NCI-H446 treated with DMSO at 0.1 percent for 48 hours (cell line): ENCODE results near the gene NUDT17.
"Not testable (repeated sequence)": the region's sequence is repeated elsewhere in the genome, so short reads cannot be mapped to it uniquely, and the experiment has no call there.

Source experiments
- DNase-seq: peaks from one replicate; lab custom pipeline; 2025; lab: John Stamatoyannopoulos, UW

Gene NUDT17, protein sequence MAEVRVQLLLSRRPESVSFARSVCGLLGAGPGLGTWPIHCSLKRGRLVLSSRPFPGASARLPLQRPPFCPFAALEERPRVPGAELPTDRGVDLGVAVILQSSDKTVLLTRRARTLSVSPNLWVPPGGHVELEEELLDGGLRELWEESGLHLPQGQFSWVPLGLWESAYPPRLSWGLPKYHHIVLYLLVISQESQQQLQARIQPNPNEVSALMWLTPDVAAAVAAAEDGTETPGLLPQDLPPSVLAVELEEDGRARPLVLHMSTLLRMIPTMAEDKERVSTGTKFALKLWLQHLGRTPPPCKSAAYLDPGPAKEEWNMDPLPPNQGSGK

DNA sequence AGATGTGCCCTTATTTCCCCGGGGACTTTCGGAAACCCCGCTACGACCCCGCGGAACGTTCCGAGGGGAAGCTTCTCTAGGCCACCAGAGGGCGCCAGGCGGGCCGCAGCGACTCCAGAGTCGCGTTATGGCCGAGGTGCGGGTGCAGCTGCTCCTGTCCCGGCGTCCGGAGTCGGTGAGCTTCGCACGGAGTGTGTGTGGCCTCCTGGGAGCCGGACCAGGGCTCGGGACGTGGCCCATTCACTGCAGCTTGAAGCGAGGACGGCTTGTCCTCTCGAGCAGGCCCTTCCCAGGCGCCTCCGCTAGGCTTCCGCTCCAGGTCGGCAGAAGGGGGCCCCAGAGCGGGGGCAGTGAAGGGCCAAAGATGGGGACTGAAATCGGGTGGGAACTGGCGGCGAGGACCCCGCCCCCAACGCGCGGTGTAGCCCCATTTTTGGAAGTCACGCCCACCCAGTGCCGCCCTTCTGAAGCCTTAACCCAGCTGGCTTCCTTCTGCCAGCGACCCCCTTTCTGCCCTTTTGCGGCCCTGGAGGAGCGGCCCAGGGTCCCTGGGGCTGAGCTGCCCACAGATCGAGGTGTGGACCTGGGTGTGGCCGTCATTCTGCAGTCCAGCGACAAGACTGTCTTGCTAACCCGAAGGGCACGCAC is at the start of gene NUDT17:
Gene NUDT17 (plus strand): TSS at position 117 of the 648 bp plus-strand sequence. CDS start 11 bp downstream, at position 128.
- peak; percentile 46 for DNase-seq

DNA sequence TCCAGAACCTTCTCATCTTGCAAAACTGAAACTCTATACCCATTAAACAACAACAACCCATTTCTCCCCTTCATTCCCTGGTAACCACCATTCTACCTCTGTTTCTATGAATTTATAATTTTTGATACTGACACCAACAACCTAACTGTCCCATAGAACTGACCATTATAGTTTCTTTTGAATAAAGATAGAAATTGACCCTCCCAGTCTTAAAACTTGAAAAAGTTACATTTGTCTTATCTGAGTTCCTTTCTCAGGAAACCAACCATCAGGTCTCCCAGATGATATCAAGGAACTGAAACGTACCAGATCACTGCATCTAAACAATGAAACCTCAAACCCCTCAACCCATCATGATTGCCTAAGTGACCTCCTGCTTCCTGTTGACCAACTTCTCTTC is 48.7 kb upstream of the NUDT17 start:
- DNase-seq: no peak

DNA sequence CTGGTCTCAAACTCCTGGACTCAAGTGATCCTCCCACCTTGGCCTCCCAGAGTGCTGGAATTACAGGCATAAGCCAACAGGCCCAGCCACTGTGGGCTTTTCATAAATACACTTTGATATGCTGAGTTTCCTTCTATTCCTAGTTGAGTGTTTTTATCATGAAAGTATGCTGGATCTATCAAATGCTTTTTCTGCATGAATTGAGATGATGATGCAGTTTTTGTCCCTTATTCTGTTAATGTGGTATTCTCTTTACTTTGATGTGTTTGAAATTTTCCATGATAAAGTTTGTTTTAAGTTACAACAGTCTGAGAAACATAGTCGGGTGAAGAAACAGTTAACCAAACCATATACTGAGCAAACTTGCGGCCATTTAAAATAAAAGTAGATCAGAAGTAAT is 45.6 kb upstream of the NUDT17 start:
- DNase-seq: no peak

DNA sequence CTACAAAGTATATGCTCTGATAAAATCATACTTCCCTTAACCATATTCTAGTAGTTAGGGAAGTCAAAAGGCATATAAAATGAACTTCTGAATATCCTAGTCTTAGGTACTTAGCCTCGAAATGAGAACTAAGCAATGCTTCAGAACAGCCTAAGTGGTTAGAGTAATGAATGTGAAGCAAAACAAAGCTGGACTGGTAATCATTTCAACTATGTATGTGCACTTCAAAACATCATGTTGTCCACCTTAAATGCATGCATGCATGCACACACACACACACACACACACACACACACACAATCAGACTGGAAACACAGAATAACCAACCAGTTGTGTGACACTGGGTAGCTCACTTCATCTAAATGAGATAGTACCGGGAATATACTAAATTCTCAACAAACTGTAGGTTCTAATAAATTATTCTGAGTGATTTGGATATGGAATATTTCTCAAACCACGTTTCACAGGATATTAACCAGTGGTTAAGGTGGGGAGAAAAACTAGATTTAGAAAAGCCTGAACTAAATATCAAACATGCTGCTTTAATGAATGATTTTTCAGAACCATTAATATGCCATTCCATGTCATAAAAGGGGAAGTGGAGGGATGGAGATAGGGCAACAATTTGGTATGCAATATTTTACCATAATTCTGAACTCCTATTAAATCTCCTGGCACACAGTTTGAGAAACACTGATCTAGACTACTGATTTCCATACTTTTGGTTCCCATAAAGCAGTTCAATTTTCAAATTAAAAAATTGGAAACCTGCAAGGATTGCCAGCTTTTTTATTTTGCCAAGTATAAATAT is 41.0 kb upstream of the NUDT17 start:
- no peak for DNase-seq

DNA sequence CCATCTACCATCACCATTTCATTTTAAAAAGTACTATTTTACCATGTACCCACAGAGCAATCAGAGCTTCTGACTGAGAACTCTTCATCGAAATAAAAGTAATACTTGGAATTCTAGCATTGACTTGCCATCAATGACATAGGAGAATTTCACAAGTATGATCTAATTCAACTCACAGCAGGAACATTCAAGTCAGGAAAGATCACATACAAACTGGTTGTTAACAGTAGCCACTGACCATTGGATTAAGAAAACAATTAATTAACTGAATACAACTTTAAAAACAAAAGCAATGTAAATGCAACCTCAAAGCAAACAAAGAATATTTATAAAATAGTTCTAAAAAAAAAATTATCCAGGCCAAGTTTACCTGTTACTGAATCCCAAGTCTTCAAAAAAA is 40.4 kb upstream of the NUDT17 start:
- no peak for DNase-seq

DNA sequence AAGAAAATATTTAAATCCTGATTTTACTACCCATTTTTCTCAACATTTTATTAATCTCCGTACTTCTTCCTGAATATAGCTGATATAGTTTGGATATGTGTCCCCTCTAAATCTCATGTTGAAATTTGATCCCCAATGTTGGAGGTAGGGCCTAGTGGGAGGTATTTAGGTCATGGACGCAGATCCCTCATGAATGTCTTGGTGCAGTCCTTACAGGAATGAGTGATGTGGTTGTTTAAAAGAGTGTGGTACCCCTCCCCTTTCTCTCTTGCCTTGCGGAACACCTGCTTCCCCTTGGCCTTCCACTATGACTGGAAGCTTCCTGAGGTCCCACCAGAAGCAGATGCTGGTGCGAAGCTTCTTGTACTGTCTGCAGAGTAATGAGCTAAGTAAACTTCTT is 39.0 kb upstream of the NUDT17 start:
- no peak for DNase-seq

DNA sequence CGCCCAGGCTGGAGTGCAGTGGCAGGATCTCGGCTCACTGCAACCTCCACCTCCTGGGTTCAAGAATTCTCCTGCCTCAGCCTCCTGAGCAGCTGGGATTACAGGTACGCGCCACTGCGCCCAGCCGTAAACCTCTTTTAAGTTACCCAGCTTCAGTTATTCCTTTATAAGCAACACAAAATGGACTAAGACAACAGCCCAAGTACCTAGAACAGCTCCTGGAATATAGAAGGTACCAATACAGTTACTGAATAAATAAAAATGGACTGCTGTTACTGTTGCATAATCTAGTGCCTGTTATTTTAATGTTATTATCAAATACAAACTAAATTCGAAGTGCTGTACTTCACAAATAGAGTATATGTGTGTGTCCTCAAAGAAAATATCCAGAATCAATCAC is 38.6 kb upstream of the NUDT17 start:
- no peak for DNase-seq

DNA sequence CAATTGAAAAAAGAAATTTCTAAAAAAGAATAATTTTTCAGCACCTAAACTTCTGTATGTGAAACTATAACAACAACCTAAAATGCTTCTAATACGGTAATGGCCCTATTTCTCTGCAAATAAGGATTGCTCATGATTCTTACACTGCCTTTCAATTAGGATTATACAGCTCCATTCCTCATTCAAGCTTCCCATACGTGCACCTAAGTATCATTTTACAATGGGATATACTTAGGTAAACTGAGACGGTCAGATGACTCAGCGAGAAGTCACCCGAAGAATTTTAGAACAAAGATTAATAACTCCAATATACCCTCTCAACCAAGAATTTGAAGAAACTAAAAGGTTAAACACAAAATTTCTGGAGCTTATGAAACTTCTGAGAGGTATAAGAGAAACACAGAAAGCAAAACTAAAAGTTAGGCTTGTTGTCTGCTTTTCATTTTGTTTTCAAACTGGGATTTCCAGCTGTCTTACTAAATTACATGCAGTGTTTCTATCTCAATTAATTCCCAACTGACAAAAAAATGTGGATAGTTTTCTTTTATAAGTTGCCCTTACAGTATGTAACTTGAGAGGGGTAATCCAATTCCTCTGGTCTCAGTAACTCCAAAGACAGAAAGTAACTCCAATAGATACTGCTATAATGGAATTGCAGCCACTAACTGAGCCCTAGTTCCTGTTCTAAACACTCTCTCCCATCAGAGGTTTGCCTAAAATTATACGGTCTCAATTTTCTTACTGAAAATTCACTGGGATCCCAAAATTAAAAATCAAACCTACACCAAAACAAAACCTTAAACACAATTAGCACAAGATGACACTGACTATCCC is 32.2 kb upstream of the NUDT17 start:
- not testable (repeated sequence) for DNase-seq

DNA sequence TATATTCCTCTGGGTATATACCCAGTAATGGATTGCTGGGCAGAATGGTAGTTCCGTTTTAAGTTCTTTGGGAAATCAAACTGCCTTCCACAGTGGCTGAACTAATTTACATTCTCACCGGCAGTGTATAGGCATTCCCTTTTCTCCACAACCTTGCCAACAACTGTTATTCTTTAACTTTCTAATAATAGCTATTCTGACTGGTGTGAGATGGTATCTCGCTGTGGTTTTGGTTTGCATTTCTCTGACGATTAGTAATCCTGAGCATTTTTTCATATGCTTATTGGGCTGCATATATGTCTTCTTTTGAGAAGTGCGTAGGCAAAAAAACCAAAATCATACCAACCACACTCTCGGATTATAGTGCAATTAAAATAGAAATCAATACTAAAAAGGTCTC is 27.3 kb upstream of the NUDT17 start:
- DNase-seq: not testable (repeated sequence)

DNA sequence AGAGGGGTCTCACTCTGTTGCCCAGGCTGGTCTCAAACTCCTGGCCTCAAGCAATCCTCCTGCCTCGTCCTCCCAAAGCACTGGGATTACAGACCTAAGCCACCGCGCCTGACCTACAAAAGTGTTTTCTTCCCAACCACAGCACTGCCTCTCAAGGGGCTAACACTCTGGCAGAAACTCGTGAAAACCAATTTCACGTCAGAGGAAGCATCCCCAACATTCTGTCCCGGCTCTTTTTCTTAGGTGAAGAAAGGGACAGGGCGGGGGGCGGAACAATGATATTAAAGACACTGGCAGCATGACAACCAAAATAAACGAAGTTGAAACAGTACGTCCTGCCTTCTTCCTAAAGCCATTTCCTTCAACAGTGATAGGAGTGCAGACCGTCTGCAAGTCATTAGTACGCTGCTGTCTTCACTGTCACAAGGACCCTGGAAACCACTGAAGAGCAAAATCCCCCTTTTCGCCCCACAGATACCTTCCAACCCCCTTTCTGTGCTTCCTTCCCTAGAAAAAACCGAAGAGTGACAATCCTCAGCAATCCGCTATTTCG is 22.6 kb upstream of the NUDT17 start:
- DNase-seq: not testable (repeated sequence)

DNA sequence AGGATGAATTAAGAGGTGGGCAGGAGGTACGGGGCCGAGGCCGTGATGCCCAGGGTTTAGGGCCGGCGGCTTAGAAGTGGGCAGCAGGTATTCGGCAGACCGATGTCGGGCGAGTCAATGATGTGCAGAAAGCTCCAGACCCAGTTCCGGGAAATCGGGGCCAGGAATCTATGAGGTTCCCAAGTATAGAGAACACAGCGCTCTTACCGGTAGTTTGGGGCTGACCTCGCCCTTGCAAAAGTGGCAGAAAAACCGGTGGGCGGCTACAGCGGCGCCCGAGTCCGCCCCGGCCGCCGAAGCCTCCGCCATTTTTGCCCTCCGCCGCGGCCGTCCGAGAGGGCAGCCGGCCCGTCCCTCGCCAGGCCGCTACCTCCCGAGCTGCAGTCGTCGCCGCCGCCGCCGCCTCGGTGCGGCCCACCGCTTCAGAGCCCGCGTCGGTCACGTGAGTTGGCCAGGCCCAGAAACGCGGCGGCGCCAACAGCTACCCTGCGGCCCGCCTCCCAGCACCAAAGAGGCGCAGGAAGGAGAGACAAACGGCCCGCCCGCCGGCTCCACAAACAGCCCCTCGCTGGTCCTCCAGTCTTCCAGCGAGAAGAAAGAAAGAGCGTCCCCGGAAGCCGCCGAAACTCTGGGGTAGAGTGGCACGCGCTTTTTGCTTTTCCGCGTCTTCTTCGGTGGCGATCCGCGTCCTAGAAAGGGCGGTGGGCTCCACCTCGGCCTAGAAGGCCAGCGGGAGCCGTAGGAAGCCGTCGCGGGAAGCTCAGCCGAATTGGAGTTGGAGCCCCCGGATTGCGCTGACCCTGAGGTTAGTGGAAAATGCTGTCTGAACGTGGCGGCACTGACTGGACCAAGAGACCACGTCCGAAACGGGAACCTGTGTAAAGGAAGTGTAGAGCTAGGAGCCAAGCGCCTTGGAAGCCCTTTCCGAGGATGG is 21.6 kb upstream of the NUDT17 start, which contains the start of the genes POLR3C and RNF115:
Gene POLR3C (plus strand): TSS at position 636 of the 934 bp plus-strand sequence. CDS start 1,577 bp downstream, outside the sequence.
Gene RNF115 (minus strand): TSS at position 531 of the 934 bp plus-strand sequence. CDS start 222 bp downstream, at position 309.
- peak; percentile 90 for DNase-seq

DNA sequence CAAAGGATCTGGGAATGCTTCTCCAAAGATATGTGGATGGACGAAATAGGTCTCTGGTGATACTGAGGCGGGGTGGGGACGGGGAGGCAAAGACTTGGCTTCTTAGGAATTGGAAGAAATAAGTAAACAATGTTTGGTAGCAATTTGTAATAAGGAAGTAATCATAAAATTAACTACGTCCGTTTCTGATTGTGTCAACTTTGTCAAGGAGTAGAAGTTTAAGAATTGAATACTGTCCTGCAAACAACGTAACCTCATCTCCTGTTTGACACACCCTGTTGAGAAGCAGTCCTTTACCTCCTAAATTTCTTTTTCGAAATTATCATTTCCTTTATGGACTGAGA is 21.0 kb upstream of the NUDT17 start:
- no peak for DNase-seq

DNA sequence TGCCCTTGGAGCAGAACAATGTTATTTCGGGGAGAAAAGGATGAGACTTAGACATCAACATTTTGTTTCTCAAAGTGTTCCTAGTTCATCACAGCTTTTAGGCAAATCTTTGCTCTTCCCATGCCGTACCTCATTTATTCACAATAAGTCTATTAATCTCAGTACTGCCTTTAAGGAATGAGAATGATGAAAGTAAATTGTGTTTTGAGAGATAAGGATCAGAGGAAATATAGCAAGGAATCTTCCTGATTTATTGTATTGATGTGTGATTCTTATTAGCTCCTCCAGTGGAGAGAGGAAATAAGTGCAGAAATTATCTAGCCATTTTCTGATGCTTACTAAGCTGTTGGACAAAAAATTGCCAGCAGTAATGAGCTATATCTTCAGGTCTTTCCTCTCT is 19.4 kb upstream of the NUDT17 start:
- no peak for DNase-seq

DNA sequence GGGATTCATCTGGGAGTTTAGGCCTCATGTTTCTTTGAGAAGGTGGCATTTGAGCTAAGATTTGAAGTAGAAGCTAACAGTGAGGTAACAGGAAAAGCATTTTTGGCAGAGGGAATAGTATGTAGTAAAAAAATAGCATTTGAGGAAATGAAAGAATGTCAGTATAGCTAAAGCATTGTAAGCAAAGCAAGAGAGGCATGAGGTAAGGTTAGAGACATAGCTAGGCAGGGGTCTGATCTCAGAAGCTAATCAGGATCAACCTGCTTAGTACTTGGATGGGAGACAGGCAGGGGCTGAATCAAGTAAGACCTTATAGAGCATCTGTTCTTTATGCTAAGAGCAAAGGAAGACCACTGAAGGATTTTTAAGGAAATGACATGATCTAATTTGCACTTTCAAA is 17.5 kb upstream of the NUDT17 start:
- no peak for DNase-seq

DNA sequence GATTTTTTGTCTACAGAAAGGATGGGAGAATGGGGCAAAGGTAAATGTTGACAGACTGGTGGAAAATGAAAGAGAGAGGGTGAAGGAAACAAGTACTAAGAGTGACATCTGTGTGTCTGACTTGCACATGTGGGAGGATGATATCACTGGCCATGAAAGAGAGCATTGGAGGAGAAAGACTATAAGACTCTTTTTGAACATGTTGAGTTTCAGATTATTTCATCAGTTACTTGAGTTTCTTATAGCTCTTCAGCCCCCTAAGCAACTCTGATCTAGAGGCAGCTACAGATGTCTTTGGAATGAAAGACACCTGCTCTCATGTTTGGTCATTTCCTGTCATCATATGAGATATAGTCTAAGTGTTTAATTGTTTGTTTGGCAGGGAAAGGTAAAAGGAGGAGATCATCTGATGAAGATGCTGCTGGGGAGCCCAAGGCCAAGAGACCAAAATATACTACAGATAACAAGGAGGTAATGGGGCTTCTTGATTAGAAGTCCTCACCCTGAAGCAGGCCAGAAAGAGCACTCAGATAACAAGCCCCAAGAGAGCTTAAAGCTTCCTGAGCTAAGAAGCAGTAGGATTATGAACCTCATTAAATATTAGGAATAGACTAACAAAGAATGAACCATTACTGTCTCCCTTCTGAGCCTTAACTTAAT is 16.9 kb upstream of the NUDT17 start:
- no peak for DNase-seq

DNA sequence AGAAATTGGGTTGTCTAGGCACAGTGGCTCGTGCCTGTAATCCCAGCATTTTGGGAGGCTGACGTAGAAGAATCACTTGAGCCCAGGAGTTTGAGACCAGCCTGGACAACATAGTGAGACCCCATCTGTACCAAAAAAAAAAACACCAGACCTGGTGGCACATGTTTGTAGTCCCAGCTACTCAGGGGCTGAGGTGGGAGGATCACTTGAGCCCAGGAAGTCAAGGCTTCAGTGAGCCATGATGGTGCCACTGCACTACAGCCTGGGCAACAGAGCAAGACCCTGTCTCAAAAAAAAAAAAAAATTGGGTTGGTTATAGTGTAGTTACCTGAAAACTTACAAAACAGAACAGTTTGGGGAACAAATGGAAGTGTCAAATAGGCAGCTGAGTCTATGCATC is 14.6 kb upstream of the NUDT17 start:
- not testable (repeated sequence) for DNase-seq

DNA sequence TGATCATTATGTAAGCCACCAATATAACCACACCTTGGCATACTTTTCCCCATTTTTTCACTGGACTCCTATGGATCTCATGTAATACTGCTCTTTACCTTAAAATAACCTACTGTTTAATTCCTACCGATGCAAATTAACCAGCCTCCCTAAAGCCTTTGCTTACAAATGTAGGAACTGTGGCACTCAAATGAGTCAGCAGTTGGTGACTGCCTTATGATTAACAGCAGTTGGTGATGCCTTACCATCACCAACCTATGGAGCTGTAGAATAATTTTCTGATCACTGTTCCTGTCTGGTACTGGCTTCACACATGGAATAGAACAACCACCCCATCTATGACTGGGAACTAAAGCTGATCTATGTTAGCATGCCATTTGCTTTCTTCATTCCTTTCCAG is 7.8 kb upstream of the NUDT17 start:
- no peak for DNase-seq

DNA sequence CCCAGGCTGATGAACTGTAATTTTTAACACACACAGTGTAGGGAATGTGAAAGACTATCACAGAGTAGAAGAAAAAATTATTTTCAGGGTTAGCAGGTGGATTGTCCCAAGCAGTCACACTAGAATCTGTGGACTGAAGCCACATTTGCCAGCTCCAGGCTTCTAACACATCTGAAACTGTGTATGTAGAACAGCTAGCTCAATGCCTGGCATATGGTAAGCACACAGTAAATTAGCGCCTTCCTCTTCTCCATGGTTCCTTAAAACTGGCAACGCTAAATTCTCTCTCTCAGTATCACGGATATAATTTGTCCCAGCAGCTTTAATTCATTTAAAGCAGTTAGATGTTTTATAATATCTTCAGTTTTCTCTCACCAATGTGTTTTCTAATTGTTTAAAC is 2.4 kb upstream of the NUDT17 start:
- DNase-seq: no peak

DNA sequence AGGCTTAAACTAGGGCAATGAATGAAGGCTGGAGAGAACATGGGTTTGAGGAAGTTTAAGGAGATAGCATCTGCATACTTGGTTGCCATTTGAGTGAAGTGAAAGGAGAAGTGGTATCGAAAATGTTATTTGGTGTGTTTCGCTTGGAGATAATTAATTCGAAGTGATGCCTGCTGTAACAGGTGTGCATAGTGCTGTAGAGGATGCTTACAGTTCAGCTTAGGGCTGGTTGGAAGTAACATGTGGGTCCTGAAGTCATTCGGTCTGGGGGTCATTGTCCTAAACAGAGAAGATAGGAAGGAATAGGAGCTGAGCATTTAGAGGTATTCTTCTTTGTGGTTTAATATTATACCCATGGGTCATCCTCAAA is 301 bp upstream of the NUDT17 start:
- DNase-seq: no peak

DNA sequence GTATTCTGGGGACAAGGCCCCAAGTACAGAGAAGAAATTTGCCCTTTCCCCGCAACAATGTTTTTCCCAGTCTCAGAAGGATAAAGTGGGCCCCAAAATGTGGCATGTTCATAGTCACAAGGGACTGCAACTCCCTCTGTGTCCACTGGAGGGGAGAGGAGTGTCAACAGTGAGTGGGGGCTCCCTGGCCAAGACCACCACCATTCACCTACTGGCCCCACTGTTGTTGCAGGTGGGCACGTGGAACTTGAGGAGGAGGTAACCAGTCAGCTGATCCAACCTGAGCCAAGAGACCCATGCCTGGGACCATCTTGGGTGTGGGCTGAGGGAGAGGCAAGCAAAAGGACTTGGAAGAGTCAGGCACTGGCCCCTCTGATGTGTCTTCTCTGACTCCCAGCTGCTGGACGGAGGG is 777 bp downstream of the NUDT17 start:
- no peak for DNase-seq
